ENCODE results near the gene HOXD1.

Gene HOXD1

GRCh38 chr2:176184749-176185148, 3.7 kb upstream of the HOXD1 start:
- DNase-seq = no peak

GRCh38 chr2:176186024-176186423, 2.4 kb upstream of the HOXD1 start:
- no peak for DNase-seq

DNA sequence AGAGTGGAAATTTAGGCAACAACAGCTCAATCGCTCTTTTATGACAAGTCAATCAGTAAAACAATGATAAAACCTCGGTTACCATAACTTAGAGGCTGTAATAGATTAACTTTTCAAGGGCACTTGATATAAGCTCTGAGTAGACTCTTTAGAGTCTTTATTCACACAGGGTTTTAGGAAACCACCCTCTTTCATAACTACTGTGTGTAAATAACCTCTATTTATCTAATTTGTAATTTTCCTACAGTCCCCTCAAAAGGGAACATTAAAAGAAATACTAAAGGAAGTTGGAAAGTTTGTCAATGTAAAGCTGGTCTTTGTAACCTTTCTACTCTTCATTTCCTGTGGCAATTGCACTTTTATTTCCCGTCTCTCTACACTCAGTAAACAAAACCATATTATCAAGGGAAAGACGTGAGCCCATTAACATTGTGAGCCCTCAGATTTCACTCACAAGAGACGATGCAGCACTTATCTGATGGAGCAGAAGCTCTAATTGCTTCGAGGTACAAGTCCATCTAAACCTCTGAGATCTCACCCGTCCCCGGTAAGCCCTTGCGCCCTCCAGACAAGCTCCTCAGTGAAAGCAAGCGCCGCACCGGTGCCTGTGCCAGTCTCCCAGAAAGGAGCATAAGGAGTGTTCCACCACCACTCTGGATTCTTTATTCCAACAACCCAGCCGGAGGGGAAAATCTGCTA, 1.1 kb upstream of the HOXD1 start:
- peak; percentile 22 to 76 (median 64) for DNase-seq

DNA sequence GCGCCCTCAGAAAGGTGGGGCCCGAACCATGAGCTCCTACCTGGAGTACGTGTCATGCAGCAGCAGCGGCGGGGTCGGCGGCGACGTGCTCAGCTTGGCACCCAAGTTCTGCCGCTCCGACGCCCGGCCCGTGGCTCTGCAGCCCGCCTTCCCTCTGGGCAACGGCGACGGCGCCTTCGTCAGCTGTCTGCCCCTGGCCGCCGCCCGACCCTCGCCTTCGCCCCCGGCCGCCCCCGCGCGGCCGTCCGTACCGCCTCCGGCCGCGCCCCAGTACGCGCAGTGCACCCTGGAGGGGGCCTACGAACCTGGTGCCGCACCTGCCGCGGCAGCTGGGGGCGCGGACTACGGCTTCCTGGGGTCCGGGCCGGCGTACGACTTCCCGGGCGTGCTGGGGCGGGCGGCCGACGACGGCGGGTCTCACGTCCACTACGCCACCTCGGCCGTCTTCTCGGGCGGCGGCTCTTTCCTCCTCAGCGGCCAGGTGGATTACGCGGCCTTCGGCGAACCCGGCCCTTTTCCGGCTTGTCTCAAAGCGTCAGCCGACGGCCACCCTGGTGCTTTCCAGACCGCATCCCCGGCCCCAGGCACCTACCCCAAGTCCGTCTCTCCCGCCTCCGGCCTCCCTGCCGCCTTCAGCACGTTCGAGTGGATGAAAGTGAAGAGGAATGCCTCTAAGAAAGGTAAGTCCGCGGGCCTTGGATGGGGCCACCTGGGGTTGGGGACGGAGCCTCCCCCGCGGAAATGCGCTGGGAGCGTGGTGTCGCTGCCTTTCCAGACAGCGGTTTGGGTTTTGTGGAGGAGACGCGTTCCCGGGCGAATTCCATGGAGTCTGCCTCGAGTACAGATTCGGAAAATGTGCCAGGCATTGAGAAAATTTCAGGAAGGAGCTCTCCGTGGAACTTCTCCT, 559 bp downstream of the HOXD1 start:
- peak in 2 of 3 experiments; percentile 85 to 89 for DNase-seq

GRCh38 chr2:176189681-176190641, 1.5 kb downstream of the HOXD1 start:
- peak in 2 of 3 experiments; percentile 48 to 63 for DNase-seq

- DNase-seq = peak in 1 of 3 experiments; percentile 26
These were observed 3.9 kb downstream of the HOXD1 start for GRCh38 chr2:176192351-176192750.

DNA sequence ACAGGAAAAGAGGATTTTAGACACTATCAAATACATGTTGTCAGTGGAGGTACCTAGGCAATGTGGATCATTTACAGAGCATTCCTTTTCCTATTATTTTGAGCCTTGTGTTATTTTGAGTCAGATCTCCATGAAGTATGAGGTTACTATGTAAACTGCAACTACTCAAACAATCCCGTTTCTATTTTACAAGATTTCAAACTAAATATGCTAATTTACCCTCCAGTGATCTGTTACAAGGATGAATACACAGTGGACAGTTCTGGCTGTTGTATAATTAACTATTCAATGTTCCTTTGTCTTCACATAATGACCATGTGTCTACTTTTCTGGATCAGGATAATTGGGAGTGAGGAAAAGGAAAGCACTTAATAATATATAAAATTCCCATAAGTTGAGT, 4.6 kb downstream of the HOXD1 start:
- DNase-seq = peak in 1 of 3 experiments; percentile 25

DNA sequence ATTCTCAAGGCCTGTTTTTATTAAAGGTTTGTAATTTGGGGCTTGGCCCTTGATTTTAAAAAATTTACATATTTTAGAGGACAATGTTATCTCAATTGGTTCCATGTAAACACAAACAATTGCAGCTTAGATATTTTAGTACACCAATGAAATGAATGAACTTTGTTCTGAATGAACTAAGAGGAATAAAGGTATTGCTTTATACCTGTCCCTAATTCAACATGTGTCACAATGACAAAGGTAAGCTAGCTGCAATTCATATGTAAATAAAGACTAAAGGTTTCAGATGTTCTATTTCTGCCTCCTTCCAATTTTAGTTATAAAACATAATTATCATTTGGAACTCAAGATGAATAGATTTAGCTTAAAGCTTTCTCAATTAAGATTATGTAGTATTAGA, 11.4 kb downstream of the HOXD1 start:
- no peak for DNase-seq

- peak in 1 of 3 experiments; percentile 47 for DNase-seq
These were observed 12.5 kb downstream of the HOXD1 start for GRCh38 chr2:176200971-176201370.

- DNase-seq = no peak
These were observed 14.0 kb downstream of the HOXD1 start for GRCh38 chr2:176202491-176202890.

DNA sequence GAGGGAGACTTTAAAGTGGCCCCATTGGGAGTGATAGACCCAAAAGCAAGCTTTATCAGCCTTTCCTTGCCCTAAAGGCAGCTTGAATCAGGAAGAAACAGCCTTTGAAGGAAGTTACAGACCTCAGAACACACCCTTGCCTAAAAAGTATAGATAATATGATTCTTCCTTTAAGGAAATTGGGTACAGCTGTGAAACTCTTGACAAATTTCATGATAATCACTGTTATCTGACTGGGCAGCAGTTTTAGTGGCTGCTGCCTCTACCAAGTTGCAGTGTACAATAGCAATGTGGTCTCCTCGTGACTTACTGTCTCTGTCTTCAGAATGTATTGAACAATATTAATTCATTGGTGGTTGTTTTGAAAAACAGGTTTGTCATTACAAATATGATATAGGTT, 16.7 kb downstream of the HOXD1 start:
- DNase-seq = no peak

DNA sequence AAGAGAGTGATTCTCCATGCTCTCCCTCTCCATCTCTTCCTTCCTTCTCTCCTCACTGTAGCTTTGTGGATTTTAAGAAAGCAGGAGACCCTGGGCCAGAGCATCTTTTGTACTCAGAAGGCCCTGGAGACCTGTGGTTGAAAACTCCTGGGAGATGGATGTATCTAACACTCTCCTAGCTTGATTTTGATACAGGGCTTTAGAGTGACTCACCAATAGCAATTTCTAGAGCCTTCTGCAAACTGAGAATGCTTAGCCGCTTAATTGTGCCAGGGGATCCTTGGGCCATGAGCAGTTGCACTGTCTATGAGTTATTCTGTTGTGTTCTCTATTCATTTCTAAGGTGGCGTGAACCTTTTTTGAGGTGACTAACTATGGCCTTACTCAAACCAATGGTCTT, 17.7 kb downstream of the HOXD1 start:
- no peak for DNase-seq

GRCh38 chr2:176206682-176207081, 18.2 kb downstream of the HOXD1 start:
- no peak for DNase-seq

- DNase-seq = no peak
These were observed 22.6 kb downstream of the HOXD1 start for GRCh38 chr2:176211110-176211509.

- no peak for DNase-seq
These were observed 23.8 kb downstream of the HOXD1 start for GRCh38 chr2:176212276-176212675.

- no peak for DNase-seq
These were observed 24.9 kb downstream of the HOXD1 start for GRCh38 chr2:176213406-176213805.

GRCh38 chr2:176227874-176228273, 39.4 kb downstream of the HOXD1 start:
- no peak for DNase-seq

DNA sequence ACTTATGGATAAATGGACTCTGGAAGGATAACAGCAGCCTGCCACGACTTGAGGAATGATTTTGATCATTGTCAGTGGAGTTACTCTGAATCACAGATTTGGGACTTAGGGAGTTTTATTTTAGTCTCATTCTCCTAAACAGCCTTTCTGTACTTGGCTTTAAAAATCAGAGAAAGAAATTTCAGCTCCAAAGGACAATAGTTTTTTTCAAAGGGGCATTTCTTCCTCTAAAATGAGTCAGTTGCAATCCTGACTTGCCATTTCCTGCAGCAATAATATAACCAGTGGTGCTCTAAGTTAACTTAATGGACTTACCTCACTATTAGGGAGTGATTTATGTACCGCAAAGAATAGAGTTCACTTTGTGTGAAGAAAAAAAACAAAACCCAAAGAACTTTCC, 45.7 kb downstream of the HOXD1 start:
- DNase-seq = no peak

- no peak for DNase-seq
These were observed 46.5 kb downstream of the HOXD1 start for GRCh38 chr2:176234940-176235339.

- no peak for DNase-seq
These were observed 49.0 kb downstream of the HOXD1 start for GRCh38 chr2:176237456-176237855.

- DNase-seq = no peak
These were observed 50.6 kb downstream of the HOXD1 start for GRCh38 chr2:176239031-176239430.

- DNase-seq = no peak
These were observed 51.8 kb downstream of the HOXD1 start for GRCh38 chr2:176240301-176240700.
